GM12801 (cell line): ENCODE measurements around the gene TNS3.

ENCODE experiments used
- TF ChIP-seq, protein P1 (sequence below): IDR thresholded peaks from one replicate; pipeline ENCODE4 v1.5.1; 2011; ENCODE audit warnings: control low read depth; ENCODE audit not compliant: insufficient read length; ENCODE audit errors: extremely low read depth

The TNS3 gene

DNA sequence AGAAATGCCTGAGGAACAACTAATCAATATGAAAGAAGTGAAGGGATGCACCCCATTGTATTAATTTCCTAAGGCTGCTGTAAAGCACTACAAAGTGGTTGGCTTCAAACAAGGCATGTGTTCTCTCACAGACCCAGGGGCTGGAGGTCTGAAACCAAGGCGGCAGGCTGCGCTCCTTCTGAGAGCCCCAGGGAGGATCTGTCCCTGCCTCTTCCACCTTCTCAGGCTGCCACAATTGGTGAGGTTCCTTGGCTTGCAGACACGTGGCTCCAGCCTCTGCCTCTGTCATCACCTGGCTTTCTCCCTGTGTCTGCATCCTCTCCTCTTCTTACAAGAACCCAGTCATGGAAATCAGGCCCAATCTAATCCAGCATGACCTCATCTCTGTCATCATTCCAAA is 110.1 kb downstream of the TNS3 start:
- TF ChIP-seq, protein P1, sequence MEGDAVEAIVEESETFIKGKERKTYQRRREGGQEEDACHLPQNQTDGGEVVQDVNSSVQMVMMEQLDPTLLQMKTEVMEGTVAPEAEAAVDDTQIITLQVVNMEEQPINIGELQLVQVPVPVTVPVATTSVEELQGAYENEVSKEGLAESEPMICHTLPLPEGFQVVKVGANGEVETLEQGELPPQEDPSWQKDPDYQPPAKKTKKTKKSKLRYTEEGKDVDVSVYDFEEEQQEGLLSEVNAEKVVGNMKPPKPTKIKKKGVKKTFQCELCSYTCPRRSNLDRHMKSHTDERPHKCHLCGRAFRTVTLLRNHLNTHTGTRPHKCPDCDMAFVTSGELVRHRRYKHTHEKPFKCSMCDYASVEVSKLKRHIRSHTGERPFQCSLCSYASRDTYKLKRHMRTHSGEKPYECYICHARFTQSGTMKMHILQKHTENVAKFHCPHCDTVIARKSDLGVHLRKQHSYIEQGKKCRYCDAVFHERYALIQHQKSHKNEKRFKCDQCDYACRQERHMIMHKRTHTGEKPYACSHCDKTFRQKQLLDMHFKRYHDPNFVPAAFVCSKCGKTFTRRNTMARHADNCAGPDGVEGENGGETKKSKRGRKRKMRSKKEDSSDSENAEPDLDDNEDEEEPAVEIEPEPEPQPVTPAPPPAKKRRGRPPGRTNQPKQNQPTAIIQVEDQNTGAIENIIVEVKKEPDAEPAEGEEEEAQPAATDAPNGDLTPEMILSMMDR = no peak

DNA sequence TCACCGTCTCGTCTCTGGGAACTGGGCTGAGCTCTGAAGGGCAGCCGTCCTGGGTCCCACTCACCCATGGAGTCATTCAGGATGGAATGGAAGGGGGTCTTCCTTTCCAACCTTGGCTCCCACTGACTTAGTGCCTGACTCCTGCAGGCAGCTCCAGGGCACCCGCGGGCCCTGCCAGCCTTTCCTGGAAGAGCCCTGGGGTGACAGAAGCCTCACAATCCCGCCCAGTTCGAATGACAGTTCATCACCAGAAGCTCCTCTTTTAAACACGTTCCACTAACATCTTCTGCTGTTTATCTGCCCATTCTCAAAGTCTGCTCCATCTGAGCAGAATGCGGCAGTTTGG is 110.6 kb downstream of the TNS3 start:
- TF ChIP-seq, protein P1 = no peak

DNA sequence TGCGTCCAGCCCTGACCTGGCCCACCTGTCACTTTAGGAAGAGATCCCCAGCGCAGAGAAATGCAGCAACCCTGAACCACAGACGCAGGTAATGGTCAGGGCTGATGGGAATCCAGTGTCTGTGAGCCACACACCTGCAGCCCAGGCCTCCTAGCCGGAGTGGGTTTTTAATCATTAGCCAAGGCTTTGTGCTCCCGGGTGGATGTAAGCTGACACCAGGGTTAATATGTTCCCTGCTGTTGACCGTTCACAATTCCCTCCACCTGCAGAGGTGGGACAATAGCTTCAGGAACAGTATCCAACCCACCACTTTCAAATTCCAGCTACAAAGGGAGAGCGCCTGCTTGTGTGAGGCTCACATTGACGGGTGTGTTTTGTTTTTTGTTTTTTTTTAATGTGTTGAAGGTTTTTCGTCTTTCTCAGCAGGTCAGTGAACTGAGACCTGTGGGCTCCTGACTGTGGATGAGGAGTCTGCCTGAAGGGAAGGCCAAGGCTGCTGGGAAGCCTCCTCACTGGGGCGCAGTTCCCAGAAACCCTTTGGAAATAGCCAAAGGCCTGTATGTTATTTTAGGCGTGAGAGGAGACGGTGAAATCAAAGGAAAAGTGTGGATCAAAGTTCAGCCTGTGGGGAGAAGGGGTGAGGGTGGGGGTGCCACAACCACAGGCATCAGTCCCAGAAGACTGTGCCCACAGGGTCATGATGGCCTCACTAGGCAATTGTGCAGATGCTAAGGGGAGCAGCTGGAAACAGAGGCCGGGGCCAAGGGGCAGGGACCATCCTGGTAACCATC is 111.1 kb downstream of the TNS3 start:
- TF ChIP-seq, protein P1 = no peak

DNA sequence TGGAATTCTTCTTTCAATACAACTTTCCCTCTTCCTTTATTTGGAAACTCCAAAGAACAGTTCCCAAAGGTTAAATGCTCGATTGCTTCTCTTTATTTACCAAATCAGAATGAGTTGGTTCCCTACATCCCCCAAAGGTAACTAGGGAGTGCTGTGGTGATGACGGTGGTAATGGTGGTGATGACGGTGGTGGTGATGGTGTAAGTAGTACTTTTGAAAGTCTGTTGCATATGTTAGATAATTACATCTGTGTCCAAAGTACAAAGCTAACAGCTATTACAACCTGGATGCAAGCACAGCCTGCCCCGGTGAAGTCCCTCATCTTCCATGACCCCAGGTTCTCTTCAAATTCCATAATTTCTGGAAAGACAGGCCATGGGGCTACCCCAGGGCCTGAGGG is 115.1 kb downstream of the TNS3 start:
- TF ChIP-seq, protein P1 = no peak

DNA sequence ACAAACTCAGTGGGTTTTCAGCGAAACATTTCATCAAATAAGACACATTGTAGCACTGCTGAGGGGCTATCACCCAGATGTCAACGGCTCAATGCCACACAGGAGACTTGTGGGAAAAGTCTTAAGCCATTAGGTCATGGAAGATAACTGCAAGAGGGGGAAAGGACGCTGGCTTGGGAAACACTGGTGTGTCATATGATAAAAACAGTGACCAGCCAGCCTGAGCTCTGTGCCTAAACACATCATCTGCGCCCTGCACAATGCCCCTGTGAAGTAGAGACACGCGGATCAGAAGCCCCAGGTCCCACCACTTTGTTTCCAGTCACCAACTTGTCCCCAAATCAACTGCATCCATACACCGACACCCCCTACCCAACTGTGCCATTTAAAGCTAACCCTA is 116.7 kb downstream of the TNS3 start:
- TF ChIP-seq, protein P1 = no peak

DNA sequence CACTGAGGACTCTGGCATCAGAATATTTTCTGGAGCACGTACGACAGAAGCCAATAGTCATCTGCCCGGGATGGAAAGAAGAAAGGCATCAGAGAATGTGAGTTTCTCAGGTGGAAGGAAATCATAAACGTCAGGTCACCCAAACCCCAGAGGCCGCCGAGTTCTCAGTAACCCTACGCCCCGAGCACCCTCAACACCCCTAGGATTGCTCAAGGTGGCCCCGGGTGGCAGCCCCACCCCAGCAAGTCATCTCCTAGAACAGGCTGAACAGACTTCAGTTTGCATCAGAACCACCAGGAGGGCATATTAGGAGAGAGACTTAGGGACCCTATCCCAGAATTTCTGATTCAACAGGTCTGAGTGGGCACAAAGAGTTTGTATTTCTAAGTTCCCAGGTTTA is 117.6 kb downstream of the TNS3 start:
- TF ChIP-seq, protein P1 = no peak

DNA sequence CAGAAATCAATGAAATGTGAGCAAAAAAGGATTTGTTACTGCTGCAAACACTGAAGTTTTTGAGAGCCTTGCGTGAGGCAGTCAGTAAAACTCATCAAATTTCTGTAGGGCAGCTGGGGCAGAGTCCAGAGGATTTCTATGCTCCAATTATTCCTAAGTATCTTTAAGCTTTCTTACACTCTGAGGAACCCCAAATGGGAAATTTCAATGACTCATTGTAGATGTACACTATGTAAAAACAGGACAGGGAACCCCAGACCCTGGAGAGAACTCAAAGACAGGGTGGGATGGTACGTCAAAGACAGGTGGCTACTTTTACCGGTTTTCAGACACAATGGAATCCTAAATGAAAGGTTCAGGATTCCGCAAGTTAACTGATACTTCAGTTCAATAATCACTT is 120.2 kb downstream of the TNS3 start:
- TF ChIP-seq, protein P1 = no peak
